WTC11 (cell line): ENCODE measurements around the gene SAMD9. TPM values are rescaled to one million over a fixed set of nuclear protein-coding genes. Genes with fewer than 3 reads are reported as not detected.

Source experiments
- ATAC-seq: fragments of 200-7000 bp; cut with Tn5 transposase; 2 replicates; pipeline ENCODE4 v1.10.0; 2021; ENCODE audit warnings: mild to moderate bottlenecking, moderate library complexity
- CTCF ChIA-PET: fragments of 300-600 bp; sonication (Branson Sonifier 250); formaldehyde crosslinking; loops from one replicate; lab custom pipeline; 2021; ENCODE audit warnings: antibody characterized with exemption; lab: Charles Lee
- POLR2A ChIA-PET: fragments of 350-600 bp; sonication (Branson Sonifier 250); formaldehyde crosslinking; loops from one replicate; lab custom pipeline; 2021; ENCODE audit warnings: antibody characterized with exemption; lab: Charles Lee
- DNase-seq: peaks from one replicate; pipeline ENCODE4 v3.0.0; 2021; ENCODE audit warnings: low spot score
- H3K27ac Mint-ChIP-seq: 2 replicates; pipeline ENCODE4 v1.8.0; 2021; ENCODE audit warnings: mixed read lengths
- H3K27me3 Mint-ChIP-seq: 2 replicates; pipeline ENCODE4 v1.8.0; 2021; ENCODE audit warnings: low read depth, mild to moderate bottlenecking, moderate library complexity, mixed read lengths
- H3K36me3 Mint-ChIP-seq: 2 replicates; pipeline ENCODE4 v1.8.0; 2021; ENCODE audit warnings: mixed read lengths
- H3K4me1 Mint-ChIP-seq: 2 replicates; pipeline ENCODE4 v1.8.0; 2022; ENCODE audit warnings: mixed read lengths
- H3K4me3 Mint-ChIP-seq: 2 replicates; pipeline ENCODE4 v1.8.0; 2021; ENCODE audit warnings: mild to moderate bottlenecking, moderate library complexity, mixed read lengths
- H3K9me3 Mint-ChIP-seq: 2 replicates; pipeline ENCODE4 v1.8.0; 2021; ENCODE audit warnings: mixed read lengths
- ARID4B ChIP-seq: sonication (generic); formaldehyde crosslinking; IDR thresholded peaks from 2 replicates; pipeline ENCODE4 v1.8.0; 2023; ENCODE audit warnings: missing genetic modification reagents, mild to moderate bottlenecking, borderline replicate concordance
- CREM ChIP-seq: sonication (generic); formaldehyde crosslinking; IDR thresholded peaks from 2 replicates; pipeline ENCODE4 v1.8.1; 2022; ENCODE audit warnings: mild to moderate bottlenecking, missing genetic modification reagents, moderate library complexity
- EMX1 ChIP-seq: fragments of 250-450 bp; sonication (Bioruptor Pico); IDR thresholded peaks from 2 replicates; pipeline ENCODE4 v1.8.0; 2021; ENCODE audit warnings: mild to moderate bottlenecking
- FOXP1 ChIP-seq: sonication (generic); formaldehyde crosslinking; IDR thresholded peaks from 2 replicates; pipeline ENCODE4 v1.8.0; 2022; ENCODE audit warnings: missing genetic modification reagents, mild to moderate bottlenecking, moderate library complexity, borderline replicate concordance
- OVOL2 ChIP-seq: fragments of 250-450 bp; sonication (Bioruptor Pico); IDR thresholded peaks from 2 replicates; pipeline ENCODE4 v1.9.0; 2021; ENCODE audit warnings: mild to moderate bottlenecking, borderline replicate concordance
- PRDM15 ChIP-seq: sonication (generic); formaldehyde crosslinking; IDR thresholded peaks from 2 replicates; pipeline ENCODE4 v1.8.0; 2022; ENCODE audit warnings: missing genetic modification reagents
- STAT6 ChIP-seq: sonication (generic); formaldehyde crosslinking; conservative IDR thresholded peaks from 2 replicates; pipeline ENCODE4 v1.8.1; 2023; ENCODE audit warnings: mild to moderate bottlenecking, low read depth, missing genetic modification reagents, moderate library complexity
- TEAD4 ChIP-seq: sonication (generic); formaldehyde crosslinking; IDR thresholded peaks from 2 replicates; pipeline ENCODE4 v1.8.0; 2022; ENCODE audit warnings: mild to moderate bottlenecking, missing genetic modification reagents
- ZMAT4 ChIP-seq: fragments of 250-450 bp; sonication (Bioruptor Pico); IDR thresholded peaks from 2 replicates; pipeline ENCODE4 v1.9.0; 2021; ENCODE audit warnings: mild to moderate bottlenecking
- ZNF317 ChIP-seq: sonication (generic); formaldehyde crosslinking; IDR thresholded peaks from 2 replicates; pipeline ENCODE4 v1.8.1; 2023; ENCODE audit warnings: low read depth, mild to moderate bottlenecking, moderate library complexity, missing genetic modification reagents, borderline replicate concordance
- ZNF512 ChIP-seq: sonication (generic); formaldehyde crosslinking; IDR thresholded peaks from 2 replicates; pipeline ENCODE4 v1.8.1; 2022; ENCODE audit warnings: missing genetic modification reagents, borderline replicate concordance
- ZSCAN18 ChIP-seq: fragments of 250-450 bp; sonication (Bioruptor Pico); IDR thresholded peaks from 2 replicates; pipeline ENCODE4 v2.1.2; 2022; ENCODE audit warnings: mild to moderate bottlenecking, moderate library complexity
- total RNA-seq: library from RNA; stranded (reverse); gene quantifications from 3 replicates; pipeline ENCODE4 v1.2.3, GENCODE V29; 2021

Gene SAMD9
- total RNA-seq, 1 experiment from 2014 or later: 0.11 TPM

- TF ChIP-seq STAT6 (CRISPR knock-in tag) (no peak), ZNF512 (CRISPR knock-in tag) (no peak), OVOL2 (no peak), ZMAT4 (CRISPR knock-in tag) (no peak), ZSCAN18 (CRISPR knock-in tag) (no peak), CREM (CRISPR knock-in tag) (no peak), TEAD4 (CRISPR knock-in tag) (no peak), FOXP1 (CRISPR knock-in tag) (no peak), ZNF317 (CRISPR knock-in tag) (no peak), EMX1 (CRISPR knock-in tag) (no peak), ARID4B (CRISPR knock-in tag) (no peak), PRDM15 (CRISPR knock-in tag) (no peak)
- peaks cover 7% of the 10 kb centered on the region; the same call in 1 of the 2 replicates for H3K4me1 Mint-ChIP-seq
- H3K9me3 Mint-ChIP-seq: no peaks in the 10 kb centered on the region
- peak; percentile 36 for ATAC-seq
- no peak overlapping the region for H3K27ac Mint-ChIP-seq
- H3K4me3 Mint-ChIP-seq: no peak overlapping the region
- ChIA-PET POLR2A (no interaction called here), CTCF (no interaction called here)
- no peaks in the 10 kb centered on the region; the same call in 1 of the 2 replicates for H3K27me3 Mint-ChIP-seq
- no peak for DNase-seq
- no peaks in the 10 kb centered on the region for H3K36me3 Mint-ChIP-seq
These were observed 29.6 kb upstream of the SAMD9 start for GRCh38 chr7:93147363-93147762.
